ENCODE results near the gene PTEN.
"Not testable (repeated sequence)": the region's sequence is repeated elsewhere in the genome, so short reads cannot be mapped to it uniquely, and the experiment has no call there.

The PTEN gene

DNA sequence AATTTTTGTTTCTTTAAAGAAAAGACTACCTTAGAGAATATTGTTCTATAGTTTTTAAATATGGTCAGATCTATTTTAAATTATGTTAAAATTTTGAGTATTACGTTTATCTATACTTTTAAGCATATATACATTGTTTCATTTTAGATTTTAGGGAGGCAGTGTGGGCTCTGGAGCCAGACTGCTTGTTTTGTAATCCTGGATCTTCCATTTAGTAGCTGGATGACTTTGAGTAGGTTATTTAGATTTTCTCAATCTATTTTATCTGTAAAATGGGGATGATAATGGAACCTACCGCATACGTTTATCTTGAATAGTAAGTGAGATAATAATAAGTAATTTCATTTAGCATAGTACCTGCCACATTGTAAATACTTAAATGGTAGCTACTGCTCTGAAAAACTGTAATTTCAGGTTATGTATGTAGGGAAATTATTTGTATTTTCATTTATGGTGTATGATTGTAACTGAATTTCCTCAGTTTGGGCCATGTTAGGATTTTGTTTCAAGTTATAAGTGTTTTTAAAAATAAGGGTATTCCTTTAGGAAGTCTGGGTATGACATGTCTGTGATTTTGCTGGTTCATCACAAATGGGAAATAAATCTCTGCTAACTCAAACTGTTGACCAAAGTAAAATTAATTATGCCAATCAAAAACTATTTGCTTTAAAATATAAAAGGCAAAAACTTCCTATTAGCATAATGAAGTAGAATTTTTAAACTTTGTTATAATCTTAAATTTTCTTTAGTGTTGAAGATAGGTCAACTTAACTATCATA is 6.5 kb downstream of the PTEN start:
- no peak for DNase-seq (ENCODE audit: low spot score)

DNA sequence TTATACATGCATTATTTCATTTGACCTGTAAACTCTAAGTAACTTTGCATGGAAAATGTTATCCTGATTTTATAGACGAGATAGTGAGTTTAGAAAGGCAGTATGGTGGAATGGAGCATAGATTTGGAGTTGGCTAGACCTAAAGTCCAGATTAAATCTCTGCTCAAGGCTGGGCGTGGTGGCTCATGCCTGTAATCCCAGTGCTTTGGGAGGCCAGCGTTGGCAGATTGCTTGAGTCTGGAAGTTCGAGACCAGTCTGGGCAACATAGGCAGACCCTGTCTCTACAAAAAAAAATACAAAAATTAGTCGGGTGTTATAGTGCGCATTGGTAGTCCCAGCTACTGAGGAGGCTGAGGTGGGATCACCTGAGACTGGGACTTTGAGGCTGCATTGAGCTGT is 9.4 kb downstream of the PTEN start:
- no peak for DNase-seq (ENCODE audit: low spot score)

DNA sequence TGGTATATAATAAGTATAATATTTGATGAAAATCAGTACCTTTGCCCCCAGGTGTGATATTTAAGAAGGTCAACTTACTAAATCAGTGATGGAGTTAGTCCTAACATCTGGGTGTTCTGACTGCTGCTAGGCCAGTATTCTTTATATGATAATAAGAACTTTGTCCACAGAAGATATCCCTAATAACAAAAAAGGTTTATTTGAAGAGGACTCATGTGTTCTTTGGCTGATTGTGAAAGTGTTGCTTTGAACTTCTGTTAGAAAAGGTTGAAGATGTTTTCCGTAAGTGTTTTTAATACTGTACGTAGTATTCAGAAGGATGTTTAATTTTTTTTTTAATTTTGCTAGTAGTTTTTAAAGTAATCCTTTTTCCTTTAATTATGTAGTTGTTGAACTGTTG is 10.2 kb downstream of the PTEN start:
- DNase-seq (ENCODE audit: low spot score): no peak

DNA sequence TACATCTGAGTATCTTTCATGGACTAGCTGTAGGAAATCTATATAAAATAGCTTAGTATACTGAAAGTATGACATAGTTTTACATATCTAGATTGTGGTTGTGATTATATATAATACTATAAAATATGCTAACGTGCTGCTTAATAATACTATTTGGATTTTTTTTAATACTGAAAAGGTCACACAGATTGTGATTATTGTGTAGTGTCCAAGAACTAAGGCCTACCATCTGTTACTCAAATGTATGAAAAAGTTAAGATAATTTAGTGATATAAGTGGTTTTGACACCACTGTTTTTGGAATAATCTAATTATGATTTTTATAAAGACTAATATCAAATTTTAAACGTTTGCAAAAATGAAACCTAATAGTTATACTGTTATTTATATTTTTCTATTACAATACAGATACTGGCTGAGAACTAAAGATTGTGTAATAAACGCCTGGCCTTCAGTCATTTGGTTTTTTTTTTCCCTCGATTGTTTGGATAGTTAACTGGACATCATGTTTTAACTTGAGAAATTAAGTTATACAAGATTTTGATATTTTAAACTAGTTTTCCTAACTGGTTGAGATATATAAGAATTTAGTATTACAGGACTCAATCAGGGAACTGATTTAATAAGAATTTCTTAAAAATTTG is 12.6 kb downstream of the PTEN start:
- no peak for DNase-seq (ENCODE audit: low spot score)

DNA sequence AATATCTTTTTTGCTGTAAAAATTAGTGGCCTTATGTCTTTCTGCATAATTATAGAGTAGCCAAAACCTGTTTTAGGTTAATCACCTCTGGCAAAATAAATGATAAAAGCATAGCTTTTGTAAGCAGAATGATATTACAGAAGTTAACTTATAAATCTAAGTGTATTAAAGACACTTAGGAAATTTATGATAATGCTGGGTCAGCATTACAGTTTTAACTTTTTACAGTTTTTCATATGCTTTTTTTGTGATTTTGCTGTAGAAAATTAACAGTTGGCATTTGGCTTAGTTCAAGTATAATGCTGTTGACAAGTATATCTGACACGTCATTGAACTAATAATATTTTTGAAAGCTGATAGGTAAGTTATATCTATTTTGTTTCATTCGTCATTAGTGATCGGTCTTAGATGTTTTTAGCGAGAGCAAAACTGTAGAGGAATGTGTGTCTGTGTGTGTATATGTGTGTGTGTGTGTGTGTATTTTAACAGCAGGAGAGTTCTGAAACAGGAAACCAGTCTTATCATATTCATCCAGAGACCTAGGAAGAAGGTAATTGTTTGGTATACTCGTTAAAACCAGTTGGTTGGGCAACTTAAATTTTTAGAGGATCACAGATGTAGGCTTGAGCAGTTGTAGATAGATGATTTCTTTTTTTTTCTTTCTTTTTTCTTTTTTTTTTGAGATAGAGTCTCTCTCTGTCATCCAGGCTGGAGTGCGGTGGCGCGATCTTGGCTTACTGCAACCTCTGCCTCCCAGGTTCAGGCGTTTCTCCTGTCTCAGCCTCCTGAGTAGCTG is 15.4 kb downstream of the PTEN start:
- no peak for DNase-seq (ENCODE audit: low spot score)

GRCh38 chr10:87880336-87880735 is 16.9 kb downstream of the PTEN start:
- DNase-seq (ENCODE audit: low spot score): no peak

- DNase-seq (ENCODE audit: low spot score): not testable (repeated sequence)
These were observed 18.1 kb downstream of the PTEN start for GRCh38 chr10:87881373-87882059.

GRCh38 chr10:87882555-87883294 is 19.3 kb downstream of the PTEN start:
- DNase-seq (ENCODE audit: low spot score): no peak

DNA sequence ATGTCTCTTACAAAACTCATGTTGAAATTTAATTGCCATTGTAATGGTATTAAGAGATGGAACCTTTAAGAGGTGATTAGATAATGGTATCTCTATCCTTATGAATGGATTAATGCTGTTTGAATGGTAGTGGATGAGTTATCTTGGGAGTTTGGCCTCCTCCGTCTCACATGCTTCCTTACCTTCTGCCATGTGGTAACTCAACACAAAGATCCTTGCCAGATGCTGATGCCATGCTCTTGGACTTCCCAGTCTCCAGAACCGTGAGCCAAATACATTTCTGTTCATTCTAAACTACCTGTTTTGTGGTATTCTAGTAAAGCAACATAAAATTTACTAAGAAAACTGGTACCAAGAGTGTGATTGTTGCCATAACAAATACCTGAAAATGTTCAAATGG is 23.2 kb downstream of the PTEN start:
- no peak for DNase-seq (ENCODE audit: low spot score)

- DNase-seq (ENCODE audit: low spot score): no peak
These were observed 23.7 kb downstream of the PTEN start for GRCh38 chr10:87887146-87887545.

- no peak for DNase-seq (ENCODE audit: low spot score)
These were observed 24.3 kb downstream of the PTEN start for GRCh38 chr10:87887548-87888289.

DNA sequence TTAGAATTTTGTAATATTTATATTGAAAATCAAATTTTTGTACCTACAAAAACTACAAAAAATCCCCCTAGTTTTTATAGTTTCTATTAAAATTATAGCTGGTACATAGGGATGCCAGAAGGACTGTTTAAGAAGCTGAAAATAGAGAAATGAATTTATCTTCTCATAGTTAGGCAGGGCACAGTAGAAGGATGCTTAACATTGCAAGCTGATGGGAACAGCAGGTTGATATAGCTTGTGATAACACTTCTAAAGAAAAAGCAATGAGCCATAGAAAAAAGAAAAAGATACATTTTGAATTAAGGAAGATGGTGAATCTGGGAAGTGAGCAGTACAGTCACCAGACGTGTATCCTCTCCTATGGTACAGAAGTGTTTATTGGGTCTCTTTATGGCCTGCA is 32.0 kb downstream of the PTEN start:
- DNase-seq (ENCODE audit: low spot score): no peak

DNA sequence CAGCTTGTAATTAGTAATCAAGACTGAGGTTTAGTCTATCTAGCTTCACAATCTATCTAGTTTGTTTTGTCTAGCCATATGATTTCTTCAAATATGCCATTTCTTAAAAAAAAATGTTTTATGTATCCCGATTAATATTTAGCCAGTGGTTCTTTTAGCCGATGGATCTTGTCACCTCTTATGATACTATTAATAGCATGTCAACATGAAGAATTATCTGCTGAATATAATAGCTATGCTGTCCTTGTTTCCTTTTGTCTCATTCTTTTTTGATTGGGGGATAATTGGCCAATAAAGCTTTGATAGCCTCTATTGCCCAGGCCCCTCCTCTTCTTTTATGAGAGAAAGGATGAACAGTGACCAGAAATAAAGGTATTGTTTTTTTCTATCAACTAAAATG is 32.8 kb downstream of the PTEN start:
- DNase-seq (ENCODE audit: low spot score): no peak

- DNase-seq (ENCODE audit: low spot score): not testable (repeated sequence)
These were observed 34.5 kb downstream of the PTEN start for GRCh38 chr10:87897957-87898356.

GRCh38 chr10:87903396-87903795 is 40.0 kb downstream of the PTEN start:
- not testable (repeated sequence) for DNase-seq (ENCODE audit: low spot score)

- no peak for DNase-seq (ENCODE audit: low spot score)
These were observed 49.9 kb downstream of the PTEN start for GRCh38 chr10:87913156-87913921.

DNA sequence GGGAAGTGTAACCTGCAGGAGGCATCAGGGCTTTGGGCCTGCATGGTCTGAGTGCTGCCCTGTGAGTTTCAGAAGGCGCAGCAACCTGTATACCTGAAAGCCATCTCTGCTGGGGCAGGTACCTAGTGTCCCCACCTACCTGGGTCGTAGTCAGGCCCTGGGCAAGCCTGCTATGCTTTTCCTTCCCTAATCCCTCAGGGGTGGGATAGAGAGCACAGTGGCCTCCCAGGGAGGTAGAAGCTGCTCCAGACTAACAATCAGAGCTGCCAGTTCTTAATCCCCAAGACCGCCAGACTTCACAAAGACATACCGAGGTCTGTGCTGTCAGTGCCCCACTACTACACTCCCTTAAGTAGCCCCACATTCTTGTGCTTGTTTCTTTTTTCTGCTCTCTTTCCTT is 52.0 kb downstream of the PTEN start:
- DNase-seq (ENCODE audit: low spot score): no peak

DNA sequence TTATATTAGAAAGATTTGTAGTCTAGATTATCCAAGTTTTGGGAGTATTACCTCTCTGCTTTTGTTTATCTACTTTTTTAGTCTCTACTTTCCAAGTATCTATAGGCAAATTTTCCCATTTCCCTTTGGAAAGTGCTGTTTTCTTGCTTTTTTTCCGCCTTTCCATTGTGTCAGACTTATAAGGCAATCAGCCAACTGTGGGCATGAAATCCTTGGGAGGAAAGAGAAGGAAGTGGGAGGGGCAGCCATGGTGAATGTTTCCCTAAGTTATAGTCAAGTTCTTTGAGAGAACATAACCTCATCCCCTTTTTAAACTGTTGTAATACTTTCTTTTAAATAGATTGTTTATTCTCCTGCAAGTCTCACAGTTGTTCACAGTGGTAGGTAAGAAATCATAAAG is 52.6 kb downstream of the PTEN start:
- DNase-seq (ENCODE audit: low spot score): no peak

DNA sequence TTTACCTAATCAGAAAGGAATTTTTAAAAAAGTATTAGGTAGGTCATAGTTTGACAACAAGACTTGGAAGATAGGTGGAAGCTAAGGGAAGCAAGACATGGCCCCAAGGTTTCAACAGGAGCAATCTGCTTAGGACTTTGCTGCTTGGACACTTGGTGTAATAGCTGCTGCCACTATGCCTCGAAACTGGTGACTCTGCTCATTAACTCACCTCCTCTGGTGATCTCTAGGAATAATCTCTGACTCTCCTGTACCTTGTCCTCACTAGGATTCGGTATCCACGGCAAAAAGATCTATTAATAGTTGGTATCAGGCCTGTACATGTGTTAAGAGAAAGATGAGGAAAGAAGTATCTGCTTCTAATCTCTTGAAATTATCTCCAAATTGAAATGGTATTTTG is 53.1 kb downstream of the PTEN start:
- DNase-seq (ENCODE audit: low spot score): no peak

DNA sequence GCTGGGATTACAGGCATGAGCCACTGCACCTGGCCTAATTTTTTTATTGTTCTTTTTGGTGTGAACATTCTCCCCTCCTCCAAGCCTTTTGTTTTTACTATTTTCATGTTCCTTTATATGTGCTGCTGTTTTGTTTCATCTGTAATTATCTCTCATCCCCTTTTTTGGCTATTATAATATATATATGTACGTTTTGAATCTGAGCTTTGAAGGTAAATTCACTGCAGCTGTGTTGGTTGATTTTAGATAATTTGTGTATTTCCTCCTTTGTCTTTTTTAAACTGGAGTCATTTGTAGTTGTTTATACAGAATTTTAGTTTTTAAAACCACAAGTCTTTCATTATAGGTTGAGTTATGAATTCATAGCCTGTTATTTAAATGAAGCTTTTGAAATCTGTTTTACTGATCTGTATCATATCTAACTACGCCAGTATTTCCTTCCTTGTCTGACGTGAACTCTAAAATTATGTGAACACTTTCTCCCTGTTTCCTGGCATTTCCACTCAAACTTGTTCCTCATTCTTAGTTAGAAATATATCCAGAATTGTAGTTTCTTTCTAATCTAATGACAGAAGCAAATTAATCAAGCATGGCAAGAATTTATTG is 54.9 kb downstream of the PTEN start:
- DNase-seq (ENCODE audit: low spot score): no peak

Data from CD4-positive, alpha-beta T cell treated with Interleukin-15 for 4 hours (primary cell).